Pulmonary artery endothelial cell (primary cell): ENCODE results near the gene SLC39A10. TPM values are rescaled to one million over a fixed set of nuclear protein-coding genes. Genes with fewer than 3 reads are reported as not detected.
"Not testable (repeated sequence)": the region's sequence is repeated elsewhere in the genome, so short reads cannot be mapped to it uniquely, and the experiment has no call there.

ENCODE experiments used
- DNase-seq: peaks from one replicate; pipeline ENCODE4 v3.0.0-alpha.2; 2011; ENCODE audit warnings: low read depth, low spot score
- total RNA-seq: library from RNA; depleted of rRNA; stranded (reverse); fragments of >200 nt; gene quantifications from 2 replicates; pipeline ENCODE4 v1.2.3, GENCODE V29; 2014

SLC39A10 gene
- total RNA-seq, 1 donor from 2014 or later, result 39.3 TPM

GRCh38 chr2:195674491-195675221 is 17.6 kb downstream of the SLC39A10 start:
- no peak for DNase-seq

GRCh38 chr2:195675783-195676427 is 18.9 kb downstream of the SLC39A10 start:
- DNase-seq, result no peak

GRCh38 chr2:195677290-195677689 is 20.3 kb downstream of the SLC39A10 start:
- DNase-seq, result no peak

- no peak for DNase-seq
Observed at GRCh38 chr2:195677884-195678283, 20.9 kb downstream of the SLC39A10 start.

- DNase-seq, result no peak
Observed at GRCh38 chr2:195682077-195682476, 25.1 kb downstream of the SLC39A10 start.

GRCh38 chr2:195683174-195683573 is 26.1 kb downstream of the SLC39A10 start:
- no peak for DNase-seq

- DNase-seq, result no peak
Observed at GRCh38 chr2:195686564-195686963, 29.5 kb downstream of the SLC39A10 start.

GRCh38 chr2:195687320-195688086 is 30.5 kb downstream of the SLC39A10 start:
- no peak for DNase-seq

- not testable (repeated sequence) for DNase-seq
Observed at GRCh38 chr2:195692531-195692930, 35.5 kb downstream of the SLC39A10 start.

GRCh38 chr2:195694553-195694952 is 37.5 kb downstream of the SLC39A10 start:
- no peak for DNase-seq

GRCh38 chr2:195695002-195695631 is 38.1 kb downstream of the SLC39A10 start:
- no peak for DNase-seq

- DNase-seq, result no peak
Observed at GRCh38 chr2:195696012-195696411, 39.0 kb downstream of the SLC39A10 start.

- no peak for DNase-seq
Observed at GRCh38 chr2:195697681-195698220, 40.7 kb downstream of the SLC39A10 start.

GRCh38 chr2:195700480-195700879 is 43.5 kb downstream of the SLC39A10 start:
- no peak for DNase-seq

GRCh38 chr2:195706161-195706900 is 49.3 kb downstream of the SLC39A10 start:
- no peak for DNase-seq

GRCh38 chr2:195709901-195710806 is 53.1 kb downstream of the SLC39A10 start:
- DNase-seq, result no peak

GRCh38 chr2:195711478-195711877 is 54.5 kb downstream of the SLC39A10 start:
- DNase-seq, result no peak

GRCh38 chr2:195716466-195716865 is 59.4 kb downstream of the SLC39A10 start:
- no peak for DNase-seq

GRCh38 chr2:195721042-195721441 is 64.0 kb downstream of the SLC39A10 start:
- no peak for DNase-seq

GRCh38 chr2:195722075-195722474 is 65.0 kb downstream of the SLC39A10 start:
- DNase-seq, result no peak
